GM12891 (cell line): ENCODE data around the gene NCOA3.

Source experiments
- POLR2A ChIP-seq: IDR thresholded peaks from 2 replicates; pipeline ENCODE4 v1.6.1; 2011; ENCODE audit warnings: low read depth, low read length, control low read depth
- POLR2AphosphoS5 ChIP-seq: IDR thresholded peaks from 2 replicates; pipeline ENCODE4 v1.6.1; 2011; ENCODE audit warnings: low read depth, low read length, control low read depth
- SPI1 ChIP-seq: IDR thresholded peaks from 2 replicates; pipeline ENCODE4 v1.6.1; 2011; ENCODE audit warnings: low read depth, low read length, control low read depth

DNA sequence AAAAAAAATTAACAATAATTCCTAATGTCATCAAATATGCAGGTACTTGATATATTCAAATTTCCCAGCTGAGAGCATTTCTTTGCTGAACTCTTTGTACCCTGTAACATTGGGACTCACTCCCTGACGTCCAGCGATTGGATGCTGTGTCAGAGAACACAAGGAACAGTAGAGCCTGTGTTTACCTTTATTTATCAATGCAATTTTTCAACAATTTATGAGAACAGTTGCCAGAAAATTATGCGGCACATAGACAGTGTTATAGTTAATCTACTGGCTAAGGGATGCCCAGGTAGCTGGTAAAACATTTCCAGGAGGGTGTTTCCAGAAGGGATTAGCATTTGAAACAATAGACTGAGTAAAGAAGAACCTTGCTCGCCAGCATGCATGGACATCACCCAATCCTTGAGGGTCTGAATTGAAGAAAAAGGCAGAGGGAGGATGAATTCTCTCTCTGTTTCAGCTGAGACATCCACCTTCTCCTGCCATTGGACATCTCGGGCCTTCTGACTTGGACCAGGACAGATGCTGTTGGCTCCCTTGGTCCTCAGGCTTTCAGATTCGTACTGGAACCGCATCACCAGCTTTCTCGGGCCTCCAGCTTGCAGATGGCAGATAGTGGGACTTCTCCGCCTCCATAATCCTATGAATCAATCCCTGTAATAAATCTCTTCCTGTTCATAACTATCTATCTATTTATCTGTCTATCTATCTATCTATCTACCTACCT is 42.2 kb upstream of the NCOA3 start:
- TF ChIP-seq POLR2AphosphoS5 (no peak), SPI1 (no peak), POLR2A (no peak)
